GM19193 (cell line): Measurements from ENCODE around the gene ENPP3.

Experiments
- POLR2A ChIP-seq: IDR thresholded peaks from 4 replicates; pipeline ENCODE4 v1.6.1; 2011; ENCODE audit not compliant: insufficient read depth, insufficient read length; ENCODE audit errors: extremely low read depth

Gene ENPP3

DNA sequence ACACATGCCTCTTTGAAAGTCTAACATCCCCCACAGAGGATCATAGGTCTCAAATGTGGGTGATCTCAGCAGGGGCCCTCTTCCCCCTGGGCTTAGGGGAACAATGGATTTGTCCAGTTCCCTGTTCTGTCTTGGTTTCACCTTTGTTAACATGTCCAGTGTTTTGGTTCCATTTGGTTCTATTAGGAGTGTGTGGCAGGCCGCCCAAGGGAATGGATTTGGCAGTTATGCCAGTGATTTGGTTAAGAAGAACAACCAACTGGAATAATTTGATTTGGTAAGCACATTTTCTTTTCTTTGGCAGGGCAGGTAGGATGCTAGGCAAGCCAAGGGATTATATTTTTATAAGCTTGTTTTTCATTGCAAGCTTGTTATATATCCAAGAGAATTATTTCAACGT lies 142.2 kb downstream of the ENPP3 start:
- no peak for TF ChIP-seq POLR2A

DNA sequence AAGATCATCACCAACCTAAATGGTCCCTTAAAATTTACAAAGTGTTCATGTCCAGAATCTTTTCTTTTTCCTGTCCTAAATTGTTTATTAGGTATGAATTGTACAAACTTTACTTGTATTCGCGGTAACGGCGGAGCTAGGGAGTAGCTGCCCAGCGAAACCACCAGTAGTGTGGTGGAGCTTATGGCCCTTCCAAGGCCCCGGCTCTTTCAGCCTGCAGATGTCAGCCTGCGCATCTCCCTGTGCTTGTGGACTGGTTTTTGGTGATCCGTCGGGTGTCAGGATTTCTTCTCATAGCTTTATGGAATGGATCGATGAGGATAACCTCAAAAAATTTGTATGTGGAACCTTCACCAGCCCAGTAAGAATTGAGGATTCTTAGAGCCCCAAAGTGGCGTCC lies 143.5 kb downstream of the ENPP3 start:
- TF ChIP-seq POLR2A: no peak

DNA sequence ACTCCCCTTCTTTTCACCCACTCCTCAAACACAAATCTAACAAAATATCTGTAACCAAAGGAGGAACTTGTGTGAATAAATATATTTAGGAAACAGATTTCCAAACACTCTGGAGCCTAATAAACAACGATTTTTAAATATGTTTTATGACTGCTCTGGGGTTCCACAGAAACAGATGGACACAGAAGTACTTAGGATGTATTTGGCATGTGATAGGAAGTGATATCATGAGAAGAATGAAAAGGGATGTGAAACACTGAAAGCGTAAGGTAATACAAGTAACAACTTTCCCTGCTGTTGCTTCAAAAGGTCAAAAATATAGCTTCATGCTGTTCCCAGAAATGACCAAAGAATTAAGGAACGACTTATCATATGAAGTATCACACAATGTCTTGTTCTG lies 144.6 kb downstream of the ENPP3 start:
- no peak for TF ChIP-seq POLR2A

DNA sequence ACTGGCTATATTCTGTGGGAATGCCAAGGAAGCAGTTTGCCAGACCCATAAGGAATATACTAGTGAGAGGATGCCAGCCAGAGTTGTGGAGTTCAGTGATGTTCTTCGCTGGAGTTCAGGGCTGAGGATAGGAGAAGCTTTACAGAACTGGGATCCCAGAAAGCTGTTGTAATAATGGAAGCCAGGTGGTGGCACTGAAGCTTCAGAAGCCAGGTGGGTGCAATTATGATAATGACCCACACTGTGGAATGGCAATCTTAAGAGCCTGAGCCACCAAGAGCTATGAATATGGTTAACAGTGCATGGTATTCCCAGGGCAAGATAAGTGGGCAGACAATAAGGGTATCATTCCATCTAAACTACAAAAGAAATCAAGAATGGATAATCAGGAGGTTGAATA lies 145.7 kb downstream of the ENPP3 start:
- no peak for TF ChIP-seq POLR2A

DNA sequence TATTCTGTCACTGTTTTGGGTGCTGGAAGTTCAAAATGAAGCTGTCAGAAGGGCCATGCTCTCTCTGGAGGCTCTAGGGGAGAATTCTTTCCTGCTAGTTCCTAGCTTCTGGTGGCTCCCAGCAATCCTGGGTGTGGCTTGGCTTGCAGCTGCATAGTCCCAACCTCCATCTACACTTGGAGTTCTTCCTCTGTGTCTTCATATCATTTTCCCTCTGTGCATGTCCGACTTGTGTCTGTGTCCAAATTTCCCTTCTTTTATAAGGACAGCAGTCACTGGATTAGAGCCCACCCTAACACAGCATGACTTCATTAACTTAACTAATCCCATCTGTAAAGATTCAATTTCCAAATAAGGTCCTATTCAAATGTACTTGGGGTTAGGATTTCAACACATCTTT lies 147.5 kb downstream of the ENPP3 start:
- TF ChIP-seq POLR2A: no peak

DNA sequence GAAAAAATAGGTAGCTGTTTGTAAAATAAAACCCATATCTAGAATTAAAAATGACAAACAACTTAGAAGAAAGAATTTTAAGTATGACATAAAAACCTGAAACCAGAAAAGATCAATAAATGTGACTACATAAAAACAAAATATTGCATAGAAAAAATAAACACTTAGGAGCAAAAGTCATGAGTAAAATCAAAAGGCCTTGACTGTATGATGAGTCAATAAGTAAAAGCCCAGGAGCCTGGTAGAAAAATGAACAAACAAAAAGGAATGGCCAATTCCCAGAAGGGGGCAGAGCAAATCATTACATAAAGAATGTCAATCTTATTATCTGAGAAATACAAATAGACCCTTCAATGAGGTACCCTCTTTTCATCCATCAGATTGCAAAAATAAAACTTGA lies 150.0 kb downstream of the ENPP3 start:
- TF ChIP-seq POLR2A: no peak

DNA sequence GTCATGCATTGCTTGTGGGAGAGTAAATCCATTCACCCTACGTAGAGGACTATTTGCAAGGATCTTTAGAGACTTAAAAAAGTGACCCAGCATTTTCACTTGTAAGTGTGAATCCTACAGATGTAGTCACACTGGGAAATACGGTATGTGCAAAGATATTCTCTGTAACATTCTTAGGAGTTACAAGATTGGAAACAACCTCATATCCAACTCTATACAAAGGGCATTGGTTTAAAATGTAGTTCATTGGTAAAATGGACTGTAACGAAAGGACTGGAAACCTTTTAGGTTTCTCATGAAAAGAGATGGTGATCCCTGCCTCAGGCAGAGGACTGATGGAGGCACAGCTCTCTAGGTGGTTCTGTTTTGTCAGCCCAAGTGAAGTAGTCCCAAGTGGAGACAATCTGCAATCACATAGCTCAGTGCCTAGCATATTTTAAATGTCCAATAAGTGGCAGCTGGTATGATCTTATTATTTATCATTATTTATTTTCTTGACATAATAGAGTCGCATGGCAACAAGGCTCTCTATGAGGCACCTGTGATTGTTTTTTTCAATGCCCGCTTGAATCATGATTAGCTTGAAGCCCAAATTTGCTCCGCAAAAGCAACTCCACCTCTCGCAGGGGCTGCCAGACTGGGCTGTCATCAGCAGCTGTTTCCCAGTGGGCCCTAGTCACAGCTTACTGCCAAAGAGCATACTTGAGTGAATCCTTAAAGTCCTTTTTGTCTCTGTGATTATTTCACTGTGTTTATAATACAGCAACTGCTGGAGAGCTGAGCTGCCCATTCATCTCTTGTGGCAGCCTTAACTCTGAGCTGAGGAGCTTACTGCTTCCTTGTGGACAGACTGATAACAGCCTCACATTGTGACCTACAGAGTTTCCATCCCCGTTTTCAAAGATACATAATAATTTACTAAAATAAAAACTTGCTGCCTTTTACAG lies 150.9 kb downstream of the ENPP3 start:
- no peak for TF ChIP-seq POLR2A

DNA sequence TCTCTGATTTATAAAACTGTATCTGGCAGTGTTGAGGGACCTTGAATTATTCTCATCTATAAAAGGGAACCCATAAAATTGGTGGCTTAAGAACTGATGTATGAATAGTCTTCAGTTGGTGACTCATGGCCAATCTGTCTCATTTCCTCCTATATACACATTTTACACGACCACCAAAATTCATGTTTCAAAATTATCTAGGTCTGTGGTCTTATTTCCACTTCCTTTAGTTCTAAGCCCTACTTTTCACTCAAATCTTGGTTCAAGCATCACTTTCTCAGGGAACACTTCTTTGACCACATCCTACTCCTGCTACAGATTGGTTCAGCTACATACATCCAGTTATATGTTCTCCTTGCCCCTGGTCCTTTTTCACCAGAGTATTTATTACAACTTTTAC lies 152.1 kb downstream of the ENPP3 start:
- TF ChIP-seq POLR2A: no peak

DNA sequence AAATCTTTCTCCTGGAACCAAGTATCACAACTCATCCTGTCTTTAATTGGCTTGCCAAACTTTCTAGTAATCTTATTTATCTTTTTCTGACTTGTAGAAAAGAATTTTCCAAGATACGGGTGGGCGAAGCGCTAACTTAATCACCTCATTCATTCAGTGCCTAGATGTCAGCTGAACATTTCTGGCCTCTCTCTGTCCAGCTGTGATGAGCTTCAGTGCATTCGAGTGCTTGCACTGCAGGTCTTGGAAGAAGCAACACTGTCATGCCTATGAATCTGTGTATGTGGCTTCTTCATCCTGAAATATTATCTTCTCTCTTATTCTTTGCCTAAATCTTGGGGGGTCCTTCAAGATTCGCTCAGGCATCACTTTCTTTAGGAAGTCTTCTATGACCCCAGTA lies 154.4 kb downstream of the ENPP3 start:
- TF ChIP-seq POLR2A: no peak

DNA sequence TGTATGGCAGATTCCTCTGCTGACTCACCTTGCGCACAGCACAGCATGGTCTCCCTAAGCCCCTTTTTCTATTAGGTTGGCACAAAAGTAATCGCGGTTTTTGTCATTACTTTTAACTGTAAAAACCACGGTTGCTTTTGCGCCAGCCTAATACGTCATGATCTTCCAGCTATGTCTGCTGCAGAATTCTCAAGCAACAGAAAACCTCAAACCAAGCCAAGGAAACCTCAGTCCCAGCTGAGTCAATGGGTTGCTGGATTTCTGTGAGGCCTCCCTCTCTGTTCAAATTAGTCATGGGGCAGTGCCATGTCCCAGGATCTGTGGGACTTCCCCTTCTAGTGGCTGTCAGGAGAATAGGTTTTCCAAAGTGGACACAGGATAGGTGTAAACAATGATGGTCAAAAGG lies 155.0 kb downstream of the ENPP3 start:
- TF ChIP-seq POLR2A: no peak

DNA sequence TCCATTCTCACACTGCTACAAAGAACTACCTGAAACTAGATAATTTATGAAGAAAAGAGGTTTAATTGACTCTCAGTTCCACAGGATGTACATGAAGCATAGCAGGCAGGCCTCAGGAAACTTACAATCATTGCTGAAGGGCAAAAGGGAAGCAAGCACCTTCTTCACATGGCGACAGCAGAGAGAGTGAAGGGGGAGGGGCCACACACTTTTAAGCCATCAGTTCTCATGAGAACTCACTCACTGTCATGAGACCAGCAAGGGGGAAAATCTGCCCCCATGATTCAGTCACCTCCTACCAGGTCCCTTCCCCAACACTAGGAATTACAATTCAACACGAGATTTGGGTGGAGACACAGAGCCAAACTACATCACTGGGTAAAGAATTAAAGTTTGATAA lies 158.3 kb downstream of the ENPP3 start:
- no peak for TF ChIP-seq POLR2A
